ENCODE results near the gene ZNF616. TPM values are rescaled to one million over a fixed set of nuclear protein-coding genes. Genes with fewer than 3 reads are reported as not detected.

ZNF616 gene
- total RNA-seq, 6 experiments from 2014 or later: 1.9 to 6.2 (median 4.2) TPM

DNA sequence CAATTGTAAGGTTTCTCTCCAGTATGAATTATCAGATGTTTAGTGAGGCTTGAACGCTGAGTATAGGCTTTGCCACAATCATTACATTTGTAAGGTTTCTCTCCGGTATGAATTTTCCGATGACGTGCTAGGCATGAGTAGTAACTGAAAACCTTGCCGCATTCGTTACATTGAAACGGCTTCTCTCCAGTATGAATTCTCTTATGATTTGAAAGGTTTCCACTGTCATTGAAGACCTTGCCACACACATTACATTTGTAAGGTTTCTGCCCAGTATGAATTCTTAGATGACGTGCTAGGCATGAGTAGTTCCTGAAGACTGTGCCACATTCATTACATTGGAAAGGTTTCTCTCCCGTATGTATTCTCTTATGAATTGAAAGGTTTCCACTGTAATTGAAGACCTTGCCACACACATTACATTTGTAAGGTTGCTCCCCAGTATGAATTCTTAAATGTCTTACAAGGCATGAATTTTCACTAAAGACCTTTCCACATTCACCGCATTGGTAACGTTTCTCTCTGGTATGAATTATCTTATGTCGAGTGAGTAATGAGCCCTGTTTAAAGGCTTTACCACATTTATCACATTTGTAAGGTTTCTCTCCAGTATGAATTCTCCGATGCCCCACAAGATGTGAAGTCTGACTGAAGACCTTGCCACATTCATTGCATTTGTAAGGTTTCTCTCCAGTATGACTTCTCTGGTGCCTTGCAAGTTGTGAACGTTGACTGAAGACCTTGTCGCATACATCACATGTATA is 16.0 kb upstream of the ZNF616 start:
- Histone ChIP-seq H3K4me3 (no peak overlapping the region), H3K9me3 (peaks cover 0 to 60% (median 31%) of the 10 kb centered on the region in 4 donors), H3K36me3 (peaks cover 0 to 24% (median 8%) of the 10 kb centered on the region in 4 donors), H3K4me1 (no peaks in the 10 kb centered on the region), H3K27ac (no peak overlapping the region), H3K27me3 (no peaks in the 10 kb centered on the region)
- TF ChIP-seq, protein P1, sequence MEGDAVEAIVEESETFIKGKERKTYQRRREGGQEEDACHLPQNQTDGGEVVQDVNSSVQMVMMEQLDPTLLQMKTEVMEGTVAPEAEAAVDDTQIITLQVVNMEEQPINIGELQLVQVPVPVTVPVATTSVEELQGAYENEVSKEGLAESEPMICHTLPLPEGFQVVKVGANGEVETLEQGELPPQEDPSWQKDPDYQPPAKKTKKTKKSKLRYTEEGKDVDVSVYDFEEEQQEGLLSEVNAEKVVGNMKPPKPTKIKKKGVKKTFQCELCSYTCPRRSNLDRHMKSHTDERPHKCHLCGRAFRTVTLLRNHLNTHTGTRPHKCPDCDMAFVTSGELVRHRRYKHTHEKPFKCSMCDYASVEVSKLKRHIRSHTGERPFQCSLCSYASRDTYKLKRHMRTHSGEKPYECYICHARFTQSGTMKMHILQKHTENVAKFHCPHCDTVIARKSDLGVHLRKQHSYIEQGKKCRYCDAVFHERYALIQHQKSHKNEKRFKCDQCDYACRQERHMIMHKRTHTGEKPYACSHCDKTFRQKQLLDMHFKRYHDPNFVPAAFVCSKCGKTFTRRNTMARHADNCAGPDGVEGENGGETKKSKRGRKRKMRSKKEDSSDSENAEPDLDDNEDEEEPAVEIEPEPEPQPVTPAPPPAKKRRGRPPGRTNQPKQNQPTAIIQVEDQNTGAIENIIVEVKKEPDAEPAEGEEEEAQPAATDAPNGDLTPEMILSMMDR (IDR thresholded peaks at IDR 0.05): no peak
- no peak for TF ChIP-seq POLR2A (IDR thresholded peaks at IDR 0.05)
- 94% methylated on average over 15 of the region's 15 CpGs for WGBS (ENCODE audit: insufficient coverage, low coverage, low lambda C conversion rate, missing lambda C conversion rate)
- ATAC-seq: no peak
- intact Hi-C loops (cut with DNase I): no loop called here
- DNase-seq: no peak

DNA sequence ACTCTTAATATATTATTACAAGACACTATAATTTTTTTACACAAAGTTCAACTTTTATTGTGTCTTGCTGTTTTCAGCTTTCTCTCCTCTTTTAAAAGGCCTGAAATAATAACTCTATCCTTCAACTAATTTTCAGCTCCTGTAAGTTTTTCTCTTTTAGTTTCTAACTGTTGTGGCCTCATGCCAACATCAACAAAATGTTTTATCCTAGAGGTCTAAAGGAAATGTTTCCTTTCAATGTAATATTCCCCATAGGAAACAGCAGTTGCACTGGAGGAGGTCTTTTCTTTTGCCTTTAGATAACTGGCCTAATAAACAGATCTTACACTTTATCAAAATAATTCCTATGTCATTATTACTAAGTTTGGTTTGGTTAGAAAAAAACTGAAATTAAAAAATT is 8.5 kb upstream of the ZNF616 start:
- H3K4me1 ChIP-seq: no peaks in the 10 kb centered on the region
- DNase-seq (no peak), ATAC-seq (no peak)
- no peak overlapping the region for H3K4me3 ChIP-seq
- TF ChIP-seq, protein P1 (IDR thresholded peaks at IDR 0.05): no peak
- TF ChIP-seq POLR2A (IDR thresholded peaks at IDR 0.05): no peak
- H3K36me3 ChIP-seq: no peaks in the 10 kb centered on the region
- H3K27ac ChIP-seq: no peak overlapping the region
- no peaks in the 10 kb centered on the region for H3K27me3 ChIP-seq
- H3K9me3 ChIP-seq: peaks cover 0 to 25% (median 7%) of the 10 kb centered on the region in 4 donors
- intact Hi-C loops (cut with DNase I): no loop called here

DNA sequence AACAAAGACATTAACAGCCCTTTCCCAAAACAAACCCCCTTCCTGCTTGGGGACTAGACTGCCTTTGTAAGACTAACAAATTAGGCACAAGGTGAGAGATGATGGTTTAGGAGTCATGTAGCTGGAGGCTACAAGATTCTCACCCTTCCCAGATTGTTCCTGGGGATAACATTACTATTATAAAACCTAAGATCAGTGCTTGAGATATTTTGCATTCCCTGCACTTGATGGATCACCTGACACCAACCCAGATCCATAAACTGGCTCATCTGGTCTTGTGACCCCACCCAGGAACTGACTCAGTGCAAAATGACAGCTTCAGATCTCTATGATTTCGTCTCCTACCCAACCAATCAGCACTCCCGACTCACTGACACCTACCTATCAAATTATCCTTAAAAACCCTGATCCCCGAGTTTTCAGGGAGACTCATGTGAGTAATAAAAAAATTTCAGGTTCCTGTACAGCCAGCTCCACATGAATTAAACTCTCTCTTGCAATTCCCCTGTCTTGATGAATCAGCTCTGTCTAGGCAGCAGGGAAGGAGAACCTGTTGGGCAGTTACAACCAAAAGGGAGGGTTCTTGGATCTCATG is 2.4 kb upstream of the ZNF616 start:
- DNase-seq (no peak), ATAC-seq (no peak)
- H3K4me1 ChIP-seq: peaks cover 0 to 10% (median 7%) of the 10 kb centered on the region in 4 donors
- 75% methylated on average over 3 of the region's 3 CpGs for WGBS (ENCODE audit: insufficient coverage, low coverage, low lambda C conversion rate, missing lambda C conversion rate)
- no peak overlapping the region for H3K27ac ChIP-seq
- intact Hi-C loops (cut with DNase I): no loop called here
- peaks cover 0 to 13% (median 0%) of the 10 kb centered on the region in 4 donors for H3K9me3 ChIP-seq
- TF ChIP-seq, protein P1 (IDR thresholded peaks at IDR 0.05): no peak
- no peak for TF ChIP-seq POLR2A (IDR thresholded peaks at IDR 0.05)
- H3K27me3 ChIP-seq: no peaks in the 10 kb centered on the region
- no peaks in the 10 kb centered on the region for H3K36me3 ChIP-seq
- H3K4me3 ChIP-seq: no peak overlapping the region

DNA sequence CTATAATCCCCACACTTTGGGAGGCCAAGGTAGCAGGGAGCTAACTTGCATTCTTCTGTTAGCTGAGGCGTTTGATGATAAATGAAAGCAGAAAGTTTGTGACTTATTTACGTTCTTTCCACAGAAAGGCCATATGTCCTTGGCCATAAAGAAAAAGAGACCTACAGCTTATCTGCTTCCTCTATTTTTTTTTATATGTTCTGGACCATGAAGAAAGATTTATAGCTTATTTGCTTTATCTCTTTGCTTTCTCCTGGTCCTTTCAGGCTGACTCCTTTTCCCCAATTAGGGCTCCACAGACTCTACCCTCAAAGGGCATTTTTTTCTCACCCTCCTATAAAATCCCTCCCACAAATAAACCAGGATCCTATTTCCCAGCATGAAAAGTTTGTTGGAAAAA is 1.5 kb upstream of the ZNF616 start:
- H3K27me3 ChIP-seq: no peaks in the 10 kb centered on the region
- H3K4me1 ChIP-seq: peaks cover 0 to 10% (median 7%) of the 10 kb centered on the region in 4 donors
- intact Hi-C loops (cut with DNase I): no loop called here
- no peak for ATAC-seq
- TF ChIP-seq, protein P1 (IDR thresholded peaks at IDR 0.05): no peak
- no peak for TF ChIP-seq POLR2A (IDR thresholded peaks at IDR 0.05)
- DNase-seq: no peak
- WGBS (ENCODE audit: insufficient coverage, low coverage, low lambda C conversion rate, missing lambda C conversion rate): 67% methylated on average over 2 of the region's 2 CpGs
- H3K9me3 ChIP-seq: peaks cover 0 to 13% (median 0%) of the 10 kb centered on the region in 4 donors
- H3K27ac ChIP-seq: no peak overlapping the region
- no peaks in the 10 kb centered on the region for H3K36me3 ChIP-seq
- no peak overlapping the region for H3K4me3 ChIP-seq
